Hematopoietic multipotent progenitor cell (in vitro differentiated cells): ENCODE measurements around the gene CTDNEP1. TPM values are rescaled to one million over a fixed set of nuclear protein-coding genes. Genes with fewer than 3 reads are reported as not detected.

Experiments used
- DNase-seq, 3 donors: peaks; one replicate each; pipeline ENCODE4 v3.0.0-alpha.2; 2011 to 2015; ENCODE audit warnings: low read depth in 2 of 3, low spot score in 2 of 3
- total RNA-seq: library from RNA; depleted of rRNA; stranded (reverse); fragments of >200 nt; gene quantifications from one replicate; pipeline ENCODE4 v1.2.3, GENCODE V29; 2012

The CTDNEP1 gene
- total RNA-seq, 1 donor: 62.7 TPM

DNA sequence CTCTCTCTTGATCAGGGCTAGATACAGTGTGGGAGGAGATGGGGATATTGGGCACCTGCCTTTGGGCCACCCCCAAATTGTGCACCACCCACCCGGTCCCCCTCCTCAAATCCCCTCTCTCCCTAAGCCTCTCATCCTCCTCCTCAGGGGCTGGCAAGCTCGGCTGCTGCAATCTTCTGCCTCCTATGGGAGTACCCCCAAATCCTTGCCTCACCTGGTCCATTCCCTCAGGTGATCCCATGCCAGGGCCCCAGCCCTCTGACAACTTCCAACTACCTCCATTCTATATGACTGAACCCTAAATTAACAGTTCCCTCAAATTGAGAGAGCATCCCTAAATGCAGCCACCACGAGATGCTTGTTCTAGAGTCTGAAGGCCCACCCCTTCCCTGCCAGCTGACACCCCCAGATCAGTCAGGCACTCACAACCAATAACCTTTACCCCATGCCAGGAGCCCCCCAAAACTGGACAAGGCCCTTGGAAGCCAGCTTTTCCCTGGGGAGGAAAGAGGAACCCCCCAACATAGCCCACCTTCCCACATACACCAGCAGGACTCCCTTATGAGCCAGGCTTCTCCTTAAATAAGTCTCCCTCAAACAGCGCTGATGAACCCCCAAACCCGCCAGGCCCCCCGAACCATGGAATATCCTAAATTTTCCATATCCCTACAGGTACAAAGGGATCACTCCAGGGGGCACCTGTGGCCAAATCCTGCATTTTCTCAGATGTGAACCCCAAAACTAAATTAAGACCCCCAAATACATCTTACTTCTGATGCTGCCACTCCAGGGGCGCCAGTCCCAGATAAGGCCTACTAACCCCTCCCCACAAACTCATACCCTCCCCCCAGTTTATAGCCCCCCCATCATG is 35.1 kb downstream of the CTDNEP1 start:
- no peak for DNase-seq

DNA sequence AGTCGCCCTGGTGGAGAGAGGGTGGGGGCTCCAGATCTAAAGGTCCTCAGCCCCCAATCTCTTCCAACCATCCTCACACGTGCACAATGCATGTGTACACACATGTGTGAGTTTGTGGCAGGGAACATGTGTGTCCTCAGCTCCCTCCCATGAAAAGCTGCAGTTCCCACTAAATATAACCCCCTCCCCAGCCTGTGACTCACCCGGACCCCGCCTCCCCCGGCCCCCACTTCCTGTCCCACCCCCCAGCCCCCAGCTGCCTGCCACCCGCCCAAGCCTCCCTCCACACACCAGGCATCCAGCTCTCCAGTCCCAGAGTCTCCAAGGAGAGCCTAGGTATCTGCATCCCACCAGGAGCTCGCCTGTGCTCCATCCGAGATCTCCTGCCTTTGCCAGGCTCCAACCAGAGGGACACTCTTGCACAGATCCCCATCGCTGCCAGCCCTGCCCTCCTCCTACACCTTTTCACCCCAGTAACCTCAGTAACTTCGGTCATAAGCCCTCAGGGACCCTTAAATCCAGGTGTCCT is 35.8 kb downstream of the CTDNEP1 start:
- DNase-seq: no peak

DNA sequence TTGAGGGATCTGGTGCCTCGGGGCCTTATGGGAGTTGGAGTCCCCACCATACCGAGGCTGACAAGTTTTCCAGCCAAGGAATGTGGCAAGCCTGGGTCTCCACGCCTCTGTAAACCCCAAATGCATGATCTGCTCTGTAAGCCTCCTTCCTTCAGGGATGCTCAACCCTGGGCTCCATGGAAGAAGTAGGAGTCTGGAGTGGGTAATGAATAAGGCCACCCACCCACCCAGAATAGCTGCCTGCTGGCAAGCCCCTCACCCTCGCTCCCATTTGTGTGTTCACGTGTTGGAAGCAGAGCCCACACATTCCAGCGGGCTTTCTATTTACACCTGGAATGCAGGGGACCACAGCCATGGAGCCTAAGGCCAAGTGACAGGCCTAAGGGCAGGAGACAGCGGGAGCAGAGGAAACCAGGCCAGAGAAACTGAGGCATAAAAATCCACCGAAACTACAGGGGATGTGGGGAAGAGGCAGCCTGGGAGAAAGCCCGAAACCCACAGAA is 36.3 kb downstream of the CTDNEP1 start:
- DNase-seq: no peak

GRCh38 chr17:7214300-7215135 is 37.0 kb downstream of the CTDNEP1 start:
- DNase-seq: peak; percentile 95 to 99 (median 99)

DNA sequence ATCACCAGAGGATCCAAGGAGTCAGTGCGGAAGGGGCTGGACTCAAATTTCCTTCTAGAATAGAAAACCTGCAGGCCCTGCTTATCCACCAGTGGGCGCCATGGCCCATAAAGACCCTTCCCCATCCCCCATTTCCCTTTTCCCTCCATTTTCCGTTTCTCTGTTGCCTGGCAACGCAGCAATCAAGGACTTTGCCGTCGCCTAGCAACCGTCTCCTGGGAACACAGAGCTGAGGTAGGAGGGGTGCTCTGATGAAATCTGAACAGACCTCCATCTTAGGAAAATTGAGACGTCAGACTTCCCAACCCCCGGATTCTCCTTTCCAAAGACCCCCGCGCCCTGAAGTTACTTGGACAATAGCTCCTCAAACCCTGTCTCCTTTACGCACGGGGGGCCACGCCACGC is 37.6 kb downstream of the CTDNEP1 start:
- peak; percentile 83 to 96 (median 94) for DNase-seq

DNA sequence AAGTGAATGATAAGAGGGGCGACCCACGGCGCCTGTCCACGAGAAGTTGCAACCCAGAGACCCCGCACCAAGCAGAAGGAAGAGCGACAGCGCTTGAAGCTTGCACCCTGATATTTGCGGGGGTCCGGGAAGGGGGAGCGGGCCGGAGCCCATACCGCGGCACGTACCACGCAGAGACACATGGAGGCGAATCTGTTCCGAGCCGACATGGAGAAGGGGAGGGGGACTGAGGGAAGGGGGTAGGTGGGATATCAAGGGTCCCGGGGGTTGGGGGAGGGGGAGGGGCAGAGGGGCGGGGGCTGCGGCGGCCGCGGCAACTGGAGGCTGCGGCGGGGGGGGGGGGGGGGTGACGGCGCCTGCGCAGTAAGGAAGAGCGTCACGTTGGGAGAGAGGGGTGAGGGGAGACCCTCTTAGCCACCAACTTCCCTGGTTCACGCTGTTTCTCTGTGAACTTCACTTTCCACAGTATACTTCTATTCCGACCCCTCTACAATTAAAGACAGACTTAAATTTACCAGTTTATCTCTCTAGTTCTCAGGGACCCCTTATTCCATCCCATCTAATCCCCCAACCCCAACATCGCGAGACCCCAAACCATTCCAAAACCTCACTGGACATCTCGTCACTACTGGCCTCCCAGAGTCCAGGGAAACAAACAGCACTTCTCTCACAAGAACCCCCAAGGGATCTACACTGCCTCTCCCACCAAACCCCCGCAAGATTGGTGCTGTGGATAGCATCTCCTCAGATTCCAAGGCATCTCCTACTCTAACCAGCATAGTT is 39.9 kb downstream of the CTDNEP1 start:
- no peak for DNase-seq

GRCh38 chr17:7208754-7209460 is 42.6 kb downstream of the CTDNEP1 start:
- no peak for DNase-seq

- DNase-seq: no peak
Observed at GRCh38 chr17:7208027-7208571, 43.4 kb downstream of the CTDNEP1 start.

- DNase-seq: no peak
Observed at GRCh38 chr17:7207120-7208001, 44.2 kb downstream of the CTDNEP1 start.

GRCh38 chr17:7205561-7205960 is 46.0 kb downstream of the CTDNEP1 start:
- DNase-seq: no peak

- peak; percentile 95 to 97 (median 96) for DNase-seq
Observed at GRCh38 chr17:7204828-7205461, 46.6 kb downstream of the CTDNEP1 start.

- no peak for DNase-seq
Observed at GRCh38 chr17:7204336-7204735, 47.2 kb downstream of the CTDNEP1 start.

GRCh38 chr17:7203391-7203790 is 48.1 kb downstream of the CTDNEP1 start:
- no peak for DNase-seq

DNA sequence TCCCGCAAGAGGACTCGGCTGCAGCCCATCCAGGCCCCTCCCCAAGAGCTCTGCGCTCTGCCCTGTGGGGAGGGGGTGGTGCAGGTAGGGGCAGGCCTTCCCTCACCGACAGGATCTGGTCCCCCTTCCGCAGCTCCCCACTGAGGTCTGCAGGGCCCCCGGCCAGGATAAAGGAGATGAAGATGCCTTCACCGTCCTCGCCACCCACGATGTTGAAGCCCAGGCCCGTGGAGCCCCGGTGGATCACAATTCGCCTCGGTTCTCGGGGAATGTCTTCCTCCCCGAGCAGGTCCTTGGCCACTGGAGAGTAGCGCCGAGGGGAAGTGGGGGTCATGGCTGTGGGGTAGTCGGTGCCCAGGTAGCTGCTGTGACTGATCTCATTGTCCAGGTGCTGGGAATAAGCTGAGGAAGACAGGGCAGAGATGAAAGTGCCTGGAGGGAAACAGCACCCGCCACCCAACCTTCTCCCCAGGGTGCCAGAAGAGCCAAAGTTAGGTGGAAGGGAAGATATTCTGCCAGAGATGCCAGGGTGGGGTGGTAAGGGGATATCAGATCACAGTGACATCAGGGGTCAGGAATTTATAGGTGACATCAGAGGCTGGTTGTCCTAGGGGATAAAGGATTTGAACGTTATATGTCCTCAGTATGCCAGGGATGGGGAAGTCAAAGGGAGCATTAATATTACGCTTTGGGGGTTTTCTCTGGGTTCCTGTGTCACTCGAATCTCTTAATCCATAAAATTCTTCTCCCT is 54.7 kb downstream of the CTDNEP1 start:
- no peak for DNase-seq

DNA sequence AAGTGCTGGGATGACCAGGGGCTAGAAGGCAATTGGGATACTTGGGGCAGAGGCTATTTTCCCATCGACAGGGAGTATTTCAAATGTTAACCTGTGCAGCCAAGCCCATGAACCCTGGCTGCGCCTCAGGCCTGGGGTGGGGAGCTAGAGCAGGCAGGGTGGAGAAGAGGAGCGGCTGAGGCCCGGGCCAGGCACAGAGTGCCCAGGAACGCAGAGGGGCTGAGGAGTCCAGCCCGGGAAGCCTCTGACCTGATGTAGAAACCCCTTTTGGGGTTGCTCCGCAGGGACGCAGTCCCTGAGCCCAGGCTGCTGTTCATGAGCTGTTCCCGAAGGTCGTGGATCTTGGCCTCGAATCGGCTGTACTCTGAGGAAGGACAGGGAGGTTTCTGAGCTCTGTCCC is 55.6 kb downstream of the CTDNEP1 start:
- DNase-seq: no peak
